ENCODE data around the gene SNAP47. TPM values are rescaled to one million over a fixed set of nuclear protein-coding genes. Genes with fewer than 3 reads are reported as not detected.

SNAP47 gene
- total and polyA plus RNA-seq, 2 donors (not counting 3 experiments of a cell fraction or from before 2014, with no cell fraction given), result 24.0 to 32.7 TPM

DNA sequence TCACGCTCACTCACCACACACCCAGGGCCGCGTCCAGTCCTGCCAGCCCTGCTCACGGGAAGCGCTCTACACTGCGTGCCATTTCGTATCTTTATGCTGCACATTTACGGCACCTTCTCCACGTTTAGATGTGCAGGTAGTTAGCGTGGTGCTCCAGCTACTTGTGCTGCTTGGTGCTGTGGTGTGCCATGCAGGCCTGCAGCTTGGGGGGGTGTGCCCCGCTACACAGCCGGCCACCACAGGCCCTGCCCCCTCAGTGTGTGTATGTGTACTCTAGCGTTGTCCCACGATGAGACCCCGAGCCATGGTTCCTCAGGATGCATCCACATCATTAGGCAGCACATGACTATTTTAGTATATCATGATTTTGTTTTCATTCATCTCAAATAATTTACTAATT, 38.3 kb downstream of the SNAP47 start:
- no peak for TF ChIP-seq POLR2AphosphoS5 (IDR thresholded peaks at IDR 0.05; ENCODE audit: insufficient read depth, low read depth, low read length)
- TF ChIP-seq, protein P1, sequence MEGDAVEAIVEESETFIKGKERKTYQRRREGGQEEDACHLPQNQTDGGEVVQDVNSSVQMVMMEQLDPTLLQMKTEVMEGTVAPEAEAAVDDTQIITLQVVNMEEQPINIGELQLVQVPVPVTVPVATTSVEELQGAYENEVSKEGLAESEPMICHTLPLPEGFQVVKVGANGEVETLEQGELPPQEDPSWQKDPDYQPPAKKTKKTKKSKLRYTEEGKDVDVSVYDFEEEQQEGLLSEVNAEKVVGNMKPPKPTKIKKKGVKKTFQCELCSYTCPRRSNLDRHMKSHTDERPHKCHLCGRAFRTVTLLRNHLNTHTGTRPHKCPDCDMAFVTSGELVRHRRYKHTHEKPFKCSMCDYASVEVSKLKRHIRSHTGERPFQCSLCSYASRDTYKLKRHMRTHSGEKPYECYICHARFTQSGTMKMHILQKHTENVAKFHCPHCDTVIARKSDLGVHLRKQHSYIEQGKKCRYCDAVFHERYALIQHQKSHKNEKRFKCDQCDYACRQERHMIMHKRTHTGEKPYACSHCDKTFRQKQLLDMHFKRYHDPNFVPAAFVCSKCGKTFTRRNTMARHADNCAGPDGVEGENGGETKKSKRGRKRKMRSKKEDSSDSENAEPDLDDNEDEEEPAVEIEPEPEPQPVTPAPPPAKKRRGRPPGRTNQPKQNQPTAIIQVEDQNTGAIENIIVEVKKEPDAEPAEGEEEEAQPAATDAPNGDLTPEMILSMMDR (IDR thresholded peaks at IDR 0.05; ENCODE audit: extremely low read depth in 1 of 2, insufficient read depth in 1 of 2, low read depth in 1 of 2, low read length in 2 of 2), result no peak
- Histone ChIP-seq H3K4me3 (replicated peaks in 1 of 3; ENCODE audit: insufficient read depth in 1 of 3, low read depth in 1 of 3, low read length in 3 of 3) (no peak overlapping the region), H4K20me1 (replicated peaks; ENCODE audit: control insufficient read depth, extremely low read depth, insufficient read depth, low read length) (no peaks in the 10 kb centered on the region), H3K9me1 (replicated peaks; ENCODE audit: control insufficient read depth, extremely low read depth, insufficient read depth, low read length) (no peaks in the 10 kb centered on the region), H3K27ac (ENCODE audit: insufficient read depth, low read depth, low read length) (no peak overlapping the region), H3K9me3 (replicated peaks; ENCODE audit: control insufficient read depth, insufficient read depth, low read length) (no peaks in the 10 kb centered on the region), H3K36me3 (ENCODE audit: control insufficient read depth in 2 of 2, extremely low read depth in 1 of 2, insufficient read depth in 2 of 2, low read length in 2 of 2) (peaks cover 0 to 9% of the 10 kb centered on the region in 2 experiments), H3K9ac (replicated peaks; ENCODE audit: extremely low read depth, insufficient read depth, low read length) (no peak overlapping the region), H3K27me3 (ENCODE audit: control insufficient read depth in 2 of 2, insufficient read depth in 2 of 2, low read length in 2 of 2) (no peaks in the 10 kb centered on the region), H2AFZ (ENCODE audit: low read depth, low read length) (no peak overlapping the region), H3K4me1 (ENCODE audit: control insufficient read depth, extremely low read depth, insufficient read depth, low read length) (peaks cover 10% of the 10 kb centered on the region), H3K4me2 (ENCODE audit: insufficient read depth, low read length) (no peak overlapping the region), H3K79me2 (ENCODE audit: control insufficient read depth, insufficient read depth, low read length) (no peaks in the 10 kb centered on the region)
- no TSS peak for BruUV-seq (replicated peaks)
- FAIRE-seq (no peak), DNase-seq (ENCODE audit: low read depth, low spot score) (no peak)
- dilution Hi-C loops (cut with MboI; ENCODE audit: extremely low pct_ligation_motif_present, low sequenced_read_pairs) (no loop called here), intact Hi-C loops (cut with micrococcal nuclease) (no loop called here)
- ChIA-PET POLR2A (no interaction called here), CTCF (no interaction called here)

DNA sequence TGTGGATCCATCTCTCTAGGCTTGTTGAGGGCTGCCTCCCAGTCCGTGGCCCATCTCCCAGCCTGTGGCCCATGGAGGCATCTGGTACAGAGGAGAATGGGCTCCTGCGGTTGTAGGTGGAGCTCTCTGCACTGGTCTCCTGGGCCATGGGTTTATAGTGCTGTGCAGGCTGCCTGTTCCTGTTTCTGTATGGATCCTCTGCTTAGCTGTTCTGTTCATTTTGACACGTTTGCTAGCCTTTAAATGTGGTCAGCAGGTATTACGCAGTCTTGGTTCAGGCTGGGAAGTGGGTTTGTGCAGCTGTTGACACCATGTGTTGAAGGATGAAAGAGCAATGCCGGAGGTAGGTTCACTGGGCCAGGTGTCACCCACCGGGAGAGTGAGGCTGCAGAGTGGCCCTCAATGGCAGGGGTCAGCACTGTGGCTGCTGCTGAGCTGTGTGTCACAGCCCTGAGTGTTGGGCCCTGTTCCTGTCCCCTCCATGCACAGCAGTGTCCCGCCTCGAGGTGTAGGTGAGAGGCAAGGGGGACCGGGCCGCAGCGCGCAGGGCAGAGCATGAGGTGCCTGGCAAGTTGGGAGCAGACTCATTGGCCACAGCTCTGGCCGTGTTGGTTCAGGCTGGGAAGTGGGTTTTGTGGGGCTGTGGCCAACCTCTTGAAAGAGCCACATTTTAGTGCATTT, 39.0 kb downstream of the SNAP47 start:
- no peak overlapping the region for H3K9ac ChIP-seq (replicated peaks; ENCODE audit: extremely low read depth, insufficient read depth, low read length)
- no TSS peak for BruUV-seq (replicated peaks)

More for the DNA sequence above, 39.0 kb downstream of the SNAP47 start:
- CTCF ChIA-PET, result no interaction called here
- Histone ChIP-seq H2AFZ (ENCODE audit: low read depth, low read length) (no peak overlapping the region), H3K9me3 (replicated peaks; ENCODE audit: control insufficient read depth, insufficient read depth, low read length) (no peaks in the 10 kb centered on the region), H3K36me3 (ENCODE audit: control insufficient read depth in 2 of 2, extremely low read depth in 1 of 2, insufficient read depth in 2 of 2, low read length in 2 of 2) (peaks cover 0 to 9% of the 10 kb centered on the region in 2 experiments), H3K27me3 (ENCODE audit: control insufficient read depth in 2 of 2, insufficient read depth in 2 of 2, low read length in 2 of 2) (no peaks in the 10 kb centered on the region), H3K79me2 (ENCODE audit: control insufficient read depth, insufficient read depth, low read length) (no peaks in the 10 kb centered on the region), H3K4me1 (ENCODE audit: control insufficient read depth, extremely low read depth, insufficient read depth, low read length) (peaks cover 10% of the 10 kb centered on the region), H3K27ac (ENCODE audit: insufficient read depth, low read depth, low read length) (no peak overlapping the region), H4K20me1 (replicated peaks; ENCODE audit: control insufficient read depth, extremely low read depth, insufficient read depth, low read length) (no peaks in the 10 kb centered on the region), H3K4me2 (ENCODE audit: insufficient read depth, low read length) (no peak overlapping the region), H3K9me1 (replicated peaks; ENCODE audit: control insufficient read depth, extremely low read depth, insufficient read depth, low read length) (no peaks in the 10 kb centered on the region), H3K4me3 (replicated peaks in 1 of 3; ENCODE audit: insufficient read depth in 1 of 3, low read depth in 1 of 3, low read length in 3 of 3) (no peak overlapping the region)
- intact Hi-C loops (cut with micrococcal nuclease) (no loop called here), dilution Hi-C loops (cut with MboI; ENCODE audit: extremely low pct_ligation_motif_present, low sequenced_read_pairs) (no loop called here)
- DNase-seq (ENCODE audit: low read depth, low spot score), result no peak
- TF ChIP-seq GATA2 (IDR thresholded peaks at IDR 0.05; ENCODE audit: insufficient read depth, insufficient read length, low read depth, low read length) (no peak), POLR2A (IDR thresholded peaks at IDR 0.05; ENCODE audit: low read depth, low read length) (no peak), FOS (IDR thresholded peaks at IDR 0.05; ENCODE audit: borderline replicate concordance, insufficient read depth, low read length) (no peak), MAX (IDR thresholded peaks at IDR 0.05; ENCODE audit: insufficient read depth, insufficient read length) (no peak), MYC (IDR thresholded peaks at IDR 0.05; ENCODE audit: low read depth, low read length) (no peak), JUN (IDR thresholded peaks at IDR 0.05; ENCODE audit: borderline replicate concordance, insufficient read depth, insufficient read length, low read depth) (no peak), POLR2AphosphoS5 (IDR thresholded peaks at IDR 0.05; ENCODE audit: insufficient read depth, low read depth, low read length) (no peak), EZH2 (IDR thresholded peaks at IDR 0.05; ENCODE audit: borderline replicate concordance, low read depth, low read length, severe bottlenecking) (no peak)
- TF ChIP-seq, protein P1 (IDR thresholded peaks at IDR 0.05; ENCODE audit: extremely low read depth in 1 of 2, insufficient read depth in 1 of 2, low read depth in 1 of 2, low read length in 2 of 2), result no peak
- FAIRE-seq, result no peak
- POLR2A ChIA-PET, result no interaction called here

Data from endothelial cell of umbilical vein (primary cell).